Measurements from ENCODE around the gene UGGT1.

The UGGT1 gene

GRCh38 chr2:128228894-128229293 is 137.9 kb downstream of the UGGT1 start:
- Histone ChIP-seq H3K36me3 (ENCODE audit: control insufficient read depth, low read length) (no peaks in the 10 kb centered on the region), H3K27ac (ENCODE audit: low read depth, low read length) (no peak overlapping the region), H3K79me2 (ENCODE audit: control insufficient read depth, low read length) (no peaks in the 10 kb centered on the region), H3K4me1 (ENCODE audit: control insufficient read depth, low read length) (peaks cover 9% of the 10 kb centered on the region), H3F3A (ENCODE audit: control insufficient read depth, insufficient read depth) (no peaks in the 10 kb centered on the region), H3K4me2 (ENCODE audit: low read length) (no peak overlapping the region), H3K27me3 (ENCODE audit: control insufficient read depth, low read length) (peaks cover 11% of the 10 kb centered on the region), H3K9me2 (replicated peaks; ENCODE audit: control insufficient read depth, low read length) (no peaks in the 10 kb centered on the region), H3K4me3 (ENCODE audit: low read length) (no peak overlapping the region), H3K9me3 (ENCODE audit: control insufficient read depth, insufficient read depth, low read length) (no peaks in the 10 kb centered on the region), H4K20me1 (ENCODE audit: control insufficient read depth, insufficient read depth, low read depth, low read length) (no peaks in the 10 kb centered on the region)
- TF ChIP-seq EZH2phosphoT487 (IDR thresholded peaks at IDR 0.05; ENCODE audit: borderline replicate concordance, low read length): no peak
- TF ChIP-seq, protein P1, sequence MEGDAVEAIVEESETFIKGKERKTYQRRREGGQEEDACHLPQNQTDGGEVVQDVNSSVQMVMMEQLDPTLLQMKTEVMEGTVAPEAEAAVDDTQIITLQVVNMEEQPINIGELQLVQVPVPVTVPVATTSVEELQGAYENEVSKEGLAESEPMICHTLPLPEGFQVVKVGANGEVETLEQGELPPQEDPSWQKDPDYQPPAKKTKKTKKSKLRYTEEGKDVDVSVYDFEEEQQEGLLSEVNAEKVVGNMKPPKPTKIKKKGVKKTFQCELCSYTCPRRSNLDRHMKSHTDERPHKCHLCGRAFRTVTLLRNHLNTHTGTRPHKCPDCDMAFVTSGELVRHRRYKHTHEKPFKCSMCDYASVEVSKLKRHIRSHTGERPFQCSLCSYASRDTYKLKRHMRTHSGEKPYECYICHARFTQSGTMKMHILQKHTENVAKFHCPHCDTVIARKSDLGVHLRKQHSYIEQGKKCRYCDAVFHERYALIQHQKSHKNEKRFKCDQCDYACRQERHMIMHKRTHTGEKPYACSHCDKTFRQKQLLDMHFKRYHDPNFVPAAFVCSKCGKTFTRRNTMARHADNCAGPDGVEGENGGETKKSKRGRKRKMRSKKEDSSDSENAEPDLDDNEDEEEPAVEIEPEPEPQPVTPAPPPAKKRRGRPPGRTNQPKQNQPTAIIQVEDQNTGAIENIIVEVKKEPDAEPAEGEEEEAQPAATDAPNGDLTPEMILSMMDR (IDR thresholded peaks at IDR 0.05; ENCODE audit: low read depth, low read length, poor library complexity, severe bottlenecking): no peak

DNA sequence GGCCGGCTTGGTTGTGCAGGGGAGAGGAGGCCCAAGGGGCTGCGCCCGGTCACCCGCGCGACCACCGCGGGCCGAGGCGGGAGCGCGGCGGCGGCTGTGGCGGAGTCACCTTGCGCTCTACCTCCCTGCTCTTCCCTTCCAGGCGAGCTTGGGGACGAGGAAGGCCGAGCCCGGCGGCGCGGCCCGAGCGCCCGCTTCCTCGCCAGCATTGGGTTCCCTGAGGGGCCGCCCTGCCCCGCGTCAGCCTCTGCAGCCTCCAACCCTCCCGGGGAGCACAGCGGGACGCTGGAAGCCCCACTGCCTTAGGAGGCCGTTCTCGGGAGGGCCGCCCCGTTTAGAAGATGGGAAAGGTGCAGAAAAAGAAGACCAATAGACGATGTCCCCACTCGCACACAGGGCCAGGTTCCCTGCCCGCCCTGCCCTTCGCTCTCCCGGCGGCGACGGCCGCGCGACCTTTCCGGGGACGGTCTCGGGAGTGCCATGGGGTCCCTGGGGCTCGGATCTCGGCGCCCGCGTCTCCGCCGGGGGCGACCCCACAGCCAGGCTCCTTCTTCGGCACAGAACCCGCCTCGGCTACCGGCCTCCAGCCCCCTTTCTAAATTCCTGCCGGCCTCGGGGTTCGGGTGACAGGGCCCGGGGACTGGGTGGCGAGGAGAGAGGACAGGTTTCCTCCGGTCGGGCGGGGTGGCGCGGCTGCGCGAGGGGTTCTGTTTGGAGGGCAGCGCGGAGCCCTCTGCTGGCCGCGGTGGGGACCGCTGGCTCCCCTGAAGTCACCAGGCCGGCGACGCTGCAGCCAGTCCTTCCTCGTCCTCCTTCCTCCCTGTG is 142.2 kb downstream of the UGGT1 start:
- H3K36me3 ChIP-seq (ENCODE audit: control insufficient read depth, low read length): no peaks in the 10 kb centered on the region
- peaks cover 11% of the 10 kb centered on the region for H3K4me1 ChIP-seq (ENCODE audit: control insufficient read depth, low read length)
- peaks cover 13% of the 10 kb centered on the region for H3K27me3 ChIP-seq (ENCODE audit: control insufficient read depth, low read length)
- no peaks in the 10 kb centered on the region for H4K20me1 ChIP-seq (ENCODE audit: control insufficient read depth, insufficient read depth, low read depth, low read length)
- H3F3A ChIP-seq (ENCODE audit: control insufficient read depth, insufficient read depth): no peaks in the 10 kb centered on the region
- H3K9me3 ChIP-seq (ENCODE audit: control insufficient read depth, insufficient read depth, low read length): no peaks in the 10 kb centered on the region
- H3K27ac ChIP-seq (ENCODE audit: low read depth, low read length): no peak overlapping the region
- no peak for TF ChIP-seq EZH2phosphoT487 (IDR thresholded peaks at IDR 0.05; ENCODE audit: borderline replicate concordance, low read length)
- TF ChIP-seq, protein P1 (IDR thresholded peaks at IDR 0.05; ENCODE audit: low read depth, low read length, poor library complexity, severe bottlenecking): peak; percentile 87
- peak overlapping the region; percentile 76 for H3K4me2 ChIP-seq (ENCODE audit: low read length)
- H3K9me2 ChIP-seq (replicated peaks; ENCODE audit: control insufficient read depth, low read length): no peaks in the 10 kb centered on the region
- H3K4me3 ChIP-seq (ENCODE audit: low read length): peak overlapping the region; percentile 71
- H3K79me2 ChIP-seq (ENCODE audit: control insufficient read depth, low read length): no peaks in the 10 kb centered on the region

DNA sequence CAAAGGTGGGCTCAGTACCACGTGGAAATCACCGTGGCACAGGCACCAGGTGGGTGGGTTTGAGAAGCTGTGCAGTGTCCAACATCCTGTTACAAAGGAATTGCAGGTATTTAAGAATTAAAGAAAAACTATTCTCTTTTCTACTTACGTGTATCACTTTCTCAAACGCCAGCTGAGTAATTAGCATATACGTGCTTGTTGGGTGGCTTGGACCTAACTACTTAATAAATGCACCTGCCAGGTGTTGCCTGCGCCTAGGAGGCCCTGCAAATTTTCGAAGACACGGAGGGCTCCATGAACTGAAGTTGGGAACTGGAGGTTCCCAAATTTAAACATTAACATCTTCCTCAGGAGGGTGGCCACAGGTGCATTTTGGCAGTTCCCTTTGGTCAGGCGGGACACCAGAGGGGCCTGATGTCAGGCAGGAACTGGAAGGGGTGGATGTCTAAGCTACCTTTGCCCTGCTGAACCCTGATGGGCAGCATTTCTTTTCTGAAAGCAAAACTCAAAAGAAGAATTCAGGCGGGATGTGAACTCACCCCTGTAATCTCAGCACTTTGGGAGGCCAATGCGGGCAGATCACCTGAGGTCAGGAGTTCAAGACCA is 142.9 kb downstream of the UGGT1 start:
- H3K36me3 ChIP-seq (ENCODE audit: control insufficient read depth, low read length): no peaks in the 10 kb centered on the region
- H3K9me2 ChIP-seq (replicated peaks; ENCODE audit: control insufficient read depth, low read length): no peaks in the 10 kb centered on the region
- H3K4me3 ChIP-seq (ENCODE audit: low read length): peak overlapping the region; percentile 71
- H3K79me2 ChIP-seq (ENCODE audit: control insufficient read depth, low read length): no peaks in the 10 kb centered on the region
- no peaks in the 10 kb centered on the region for H3K9me3 ChIP-seq (ENCODE audit: control insufficient read depth, insufficient read depth, low read length)
- no peak overlapping the region for H3K27ac ChIP-seq (ENCODE audit: low read depth, low read length)
- H3K27me3 ChIP-seq (ENCODE audit: control insufficient read depth, low read length): peaks cover 13% of the 10 kb centered on the region
- peak overlapping the region; percentile 76 for H3K4me2 ChIP-seq (ENCODE audit: low read length)
- no peaks in the 10 kb centered on the region for H4K20me1 ChIP-seq (ENCODE audit: control insufficient read depth, insufficient read depth, low read depth, low read length)
- H3F3A ChIP-seq (ENCODE audit: control insufficient read depth, insufficient read depth): no peaks in the 10 kb centered on the region
- no peak for TF ChIP-seq EZH2phosphoT487 (IDR thresholded peaks at IDR 0.05; ENCODE audit: borderline replicate concordance, low read length)
- TF ChIP-seq, protein P1 (IDR thresholded peaks at IDR 0.05; ENCODE audit: low read depth, low read length, poor library complexity, severe bottlenecking): no peak
- H3K4me1 ChIP-seq (ENCODE audit: control insufficient read depth, low read length): peaks cover 11% of the 10 kb centered on the region

Data from DOHH2 (cell line).